ENCODE measurements around the gene ITK.

ITK gene

DNA sequence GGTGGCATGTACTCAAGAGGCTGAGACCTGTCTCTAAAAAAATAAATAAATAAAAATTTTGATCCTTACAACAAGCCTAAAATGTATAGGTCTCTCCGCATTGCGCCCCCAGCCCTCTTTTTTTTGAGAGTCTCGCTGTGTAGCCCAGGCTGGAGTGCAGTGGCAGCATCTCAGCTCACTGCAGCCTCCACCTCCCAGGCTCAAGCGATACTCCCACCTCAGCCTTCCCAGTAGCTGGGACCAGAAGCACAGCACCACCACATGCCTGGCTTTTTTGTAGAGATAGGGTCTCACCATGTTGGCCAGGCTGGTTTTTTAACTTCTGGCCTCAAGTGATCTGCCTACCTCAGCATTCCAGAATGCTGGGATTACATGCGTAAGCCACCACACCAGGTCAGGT is 12.4 kb upstream of the ITK start:
- H3K36me3 ChIP-seq (ENCODE audit: low read length) = no peaks in the 10 kb centered on the region
- TF ChIP-seq EZH2phosphoT487 (conservative IDR thresholded peaks at IDR 0.05; ENCODE audit: low read length) = no peak
- TF ChIP-seq, protein P1, sequence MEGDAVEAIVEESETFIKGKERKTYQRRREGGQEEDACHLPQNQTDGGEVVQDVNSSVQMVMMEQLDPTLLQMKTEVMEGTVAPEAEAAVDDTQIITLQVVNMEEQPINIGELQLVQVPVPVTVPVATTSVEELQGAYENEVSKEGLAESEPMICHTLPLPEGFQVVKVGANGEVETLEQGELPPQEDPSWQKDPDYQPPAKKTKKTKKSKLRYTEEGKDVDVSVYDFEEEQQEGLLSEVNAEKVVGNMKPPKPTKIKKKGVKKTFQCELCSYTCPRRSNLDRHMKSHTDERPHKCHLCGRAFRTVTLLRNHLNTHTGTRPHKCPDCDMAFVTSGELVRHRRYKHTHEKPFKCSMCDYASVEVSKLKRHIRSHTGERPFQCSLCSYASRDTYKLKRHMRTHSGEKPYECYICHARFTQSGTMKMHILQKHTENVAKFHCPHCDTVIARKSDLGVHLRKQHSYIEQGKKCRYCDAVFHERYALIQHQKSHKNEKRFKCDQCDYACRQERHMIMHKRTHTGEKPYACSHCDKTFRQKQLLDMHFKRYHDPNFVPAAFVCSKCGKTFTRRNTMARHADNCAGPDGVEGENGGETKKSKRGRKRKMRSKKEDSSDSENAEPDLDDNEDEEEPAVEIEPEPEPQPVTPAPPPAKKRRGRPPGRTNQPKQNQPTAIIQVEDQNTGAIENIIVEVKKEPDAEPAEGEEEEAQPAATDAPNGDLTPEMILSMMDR (IDR thresholded peaks at IDR 0.05; ENCODE audit: insufficient read depth, low read length, poor library complexity, severe bottlenecking) = no peak
- no peak overlapping the region for H3K27ac ChIP-seq (ENCODE audit: low read depth, low read length)
- no peak overlapping the region for H2AFZ ChIP-seq (ENCODE audit: low read depth, low read length, severe bottlenecking)
- H3K79me2 ChIP-seq (ENCODE audit: insufficient read depth, low read length) = no peaks in the 10 kb centered on the region
- no peak overlapping the region for H3K9ac ChIP-seq (ENCODE audit: low read length)
- H4K20me1 ChIP-seq (ENCODE audit: low read depth, low read length) = no peaks in the 10 kb centered on the region
- H3K4me3 ChIP-seq (ENCODE audit: insufficient read depth, low read length, poor library complexity, severe bottlenecking) = no peak overlapping the region
- no peaks in the 10 kb centered on the region for H3K9me2 ChIP-seq (replicated peaks; ENCODE audit: insufficient read depth, low read length)
- no peaks in the 10 kb centered on the region; the same call in 1 of the 2 replicates for H3K9me3 ChIP-seq (ENCODE audit: insufficient read depth, low read length)
- H3F3A ChIP-seq (ENCODE audit: insufficient read depth) = peaks cover 10% of the 10 kb centered on the region; the same call in 1 of the 2 replicates
- H3K27me3 ChIP-seq (ENCODE audit: low read length) = no peaks in the 10 kb centered on the region
- no peak overlapping the region for H3K4me2 ChIP-seq (ENCODE audit: low read depth, low read length, poor library complexity, severe bottlenecking)

- peak overlapping the region; percentile 23; the same call in 1 of the 2 replicates for H3K9ac ChIP-seq (ENCODE audit: low read length)
- peak overlapping the region; percentile 81 for H2AFZ ChIP-seq (ENCODE audit: low read depth, low read length, severe bottlenecking)
Measured at GRCh38 chr5:157172403-157172802, 8.2 kb upstream of the ITK start.

GRCh38 chr5:157175071-157175612 is 5.5 kb upstream of the ITK start:
- Histone ChIP-seq H3K27me3 (ENCODE audit: low read length) (no peaks in the 10 kb centered on the region), H3K4me3 (ENCODE audit: insufficient read depth, low read length, poor library complexity, severe bottlenecking) (no peak overlapping the region), H3K27ac (ENCODE audit: low read depth, low read length) (no peak overlapping the region), H3K79me2 (ENCODE audit: insufficient read depth, low read length) (no peaks in the 10 kb centered on the region), H3K9ac (ENCODE audit: low read length) (no peak overlapping the region), H3K9me2 (replicated peaks; ENCODE audit: insufficient read depth, low read length) (no peaks in the 10 kb centered on the region), H3K36me3 (ENCODE audit: low read length) (no peaks in the 10 kb centered on the region), H3K9me3 (ENCODE audit: insufficient read depth, low read length) (no peaks in the 10 kb centered on the region; the same call in 1 of the 2 replicates), H3F3A (ENCODE audit: insufficient read depth) (peaks cover 10% of the 10 kb centered on the region; the same call in 1 of the 2 replicates), H2AFZ (ENCODE audit: low read depth, low read length, severe bottlenecking) (no peak overlapping the region), H4K20me1 (ENCODE audit: low read depth, low read length) (no peaks in the 10 kb centered on the region), H3K4me2 (ENCODE audit: low read depth, low read length, poor library complexity, severe bottlenecking) (no peak overlapping the region)
- TF ChIP-seq, protein P1 (IDR thresholded peaks at IDR 0.05; ENCODE audit: insufficient read depth, low read length, poor library complexity, severe bottlenecking) = no peak
- TF ChIP-seq EZH2phosphoT487 (conservative IDR thresholded peaks at IDR 0.05; ENCODE audit: low read length) = no peak

More at GRCh38 chr5:157172403-157172802, 8.2 kb upstream of the ITK start:
- Histone ChIP-seq H3F3A (ENCODE audit: insufficient read depth) (peaks cover 10% of the 10 kb centered on the region; the same call in 1 of the 2 replicates), H4K20me1 (ENCODE audit: low read depth, low read length) (no peaks in the 10 kb centered on the region), H3K27ac (ENCODE audit: low read depth, low read length) (peak overlapping the region; percentile 79), H3K9me3 (ENCODE audit: insufficient read depth, low read length) (no peaks in the 10 kb centered on the region; the same call in 1 of the 2 replicates), H3K4me3 (ENCODE audit: insufficient read depth, low read length, poor library complexity, severe bottlenecking) (peak overlapping the region; percentile 21), H3K4me2 (ENCODE audit: low read depth, low read length, poor library complexity, severe bottlenecking) (peak overlapping the region; percentile 56), H3K79me2 (ENCODE audit: insufficient read depth, low read length) (no peaks in the 10 kb centered on the region), H3K9me2 (replicated peaks; ENCODE audit: insufficient read depth, low read length) (no peaks in the 10 kb centered on the region), H3K36me3 (ENCODE audit: low read length) (no peaks in the 10 kb centered on the region), H3K27me3 (ENCODE audit: low read length) (no peaks in the 10 kb centered on the region)
- TF ChIP-seq EZH2phosphoT487 (conservative IDR thresholded peaks at IDR 0.05; ENCODE audit: low read length) = no peak
- TF ChIP-seq, protein P1 (IDR thresholded peaks at IDR 0.05; ENCODE audit: insufficient read depth, low read length, poor library complexity, severe bottlenecking) = no peak

All from SU-DHL-6 (cell line).